Activated CD8-positive, alpha-beta memory T cell treated with anti-CD3 and anti-CD28 coated beads, Interleukin-2, amount 50 U/mL, for 48 hours (primary cell): ENCODE results near the gene OMP.

Experiments
- DNase-seq: peaks from one replicate; pipeline ENCODE4 v3.0.0-alpha.2; 2020

Gene OMP

GRCh38 chr11:77126156-77126775, 23.6 kb downstream of the OMP start:
- no peak for DNase-seq

- DNase-seq = no peak
These were observed 24.2 kb downstream of the OMP start for GRCh38 chr11:77126861-77127234.

DNA sequence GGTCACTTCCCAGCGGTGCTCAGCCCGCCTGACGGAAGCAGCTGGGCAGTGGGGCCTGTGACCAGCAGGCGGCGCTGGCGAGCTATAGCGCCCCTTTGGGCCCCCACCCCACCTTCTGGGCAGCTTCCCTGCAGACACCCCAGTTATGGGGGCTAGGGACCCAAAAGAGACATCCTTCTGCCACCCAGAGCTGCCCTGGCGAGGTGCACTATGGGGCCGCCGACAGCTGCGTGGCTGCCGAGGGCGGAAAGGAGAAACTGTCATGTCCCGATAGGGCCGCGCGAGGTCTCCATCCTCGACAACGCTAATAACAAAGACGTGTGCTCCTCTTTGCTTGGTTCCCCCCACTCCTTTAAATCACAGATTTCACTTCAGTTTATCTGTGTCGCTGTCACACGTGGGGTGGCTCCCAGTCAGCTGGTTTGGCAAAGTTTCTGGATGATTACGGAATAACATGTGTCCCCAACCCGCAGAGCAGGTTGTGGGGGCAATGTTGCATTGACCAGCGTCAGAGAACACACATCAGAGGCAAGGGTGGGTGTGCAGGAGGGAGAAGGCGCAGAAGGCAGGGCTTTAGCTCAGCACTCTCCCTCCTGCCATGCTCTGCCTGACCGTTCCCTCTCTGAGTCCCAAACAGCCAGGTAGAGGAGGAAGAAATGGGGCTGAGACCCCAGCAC, 24.7 kb downstream of the OMP start:
- peak; percentile 90 for DNase-seq

- DNase-seq = no peak
These were observed 25.5 kb downstream of the OMP start, which contains the start of gene MYO7A for GRCh38 chr11:77127920-77128691. MYO7A (plus strand) TSS chr11:77128246; CDS start chr11:77130635, 2,389 bp downstream.

DNA sequence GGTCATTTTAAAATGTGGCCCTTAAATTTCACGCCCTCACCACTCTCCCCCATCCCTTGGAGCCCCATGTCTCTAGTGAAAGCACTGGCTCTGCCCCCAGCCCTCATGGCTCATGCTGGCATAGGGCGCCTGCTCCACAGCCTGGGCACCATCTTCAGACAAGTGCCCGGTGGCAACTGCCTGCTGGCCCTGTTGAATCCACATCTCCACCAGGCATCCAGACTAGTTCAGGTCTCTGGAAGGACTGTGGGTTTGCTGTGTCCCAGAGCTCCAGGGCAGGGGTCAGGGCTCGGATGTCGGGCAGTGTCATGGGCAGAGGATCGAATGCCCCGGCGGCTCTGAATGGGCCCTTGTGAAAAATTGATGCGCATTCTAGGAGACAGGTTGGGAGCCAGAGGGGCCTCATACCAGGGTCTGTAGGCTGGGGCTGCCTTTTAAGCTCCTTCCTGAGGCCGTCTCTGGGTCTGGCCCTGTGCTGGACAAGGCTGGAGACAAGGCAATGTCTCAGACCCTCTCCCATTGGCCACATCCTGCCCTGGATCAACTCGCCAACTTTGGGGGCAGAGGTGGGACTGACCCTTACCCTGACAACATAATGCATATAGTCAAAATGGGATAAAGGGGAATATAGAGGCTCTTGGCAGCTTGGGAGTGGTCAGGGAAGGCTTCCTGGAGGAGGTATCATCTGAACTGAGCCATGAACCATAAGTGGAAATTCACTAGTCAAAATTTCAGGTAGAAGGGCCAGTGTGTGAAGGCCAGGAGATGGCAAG, 26.6 kb downstream of the OMP start:
- DNase-seq = no peak

DNA sequence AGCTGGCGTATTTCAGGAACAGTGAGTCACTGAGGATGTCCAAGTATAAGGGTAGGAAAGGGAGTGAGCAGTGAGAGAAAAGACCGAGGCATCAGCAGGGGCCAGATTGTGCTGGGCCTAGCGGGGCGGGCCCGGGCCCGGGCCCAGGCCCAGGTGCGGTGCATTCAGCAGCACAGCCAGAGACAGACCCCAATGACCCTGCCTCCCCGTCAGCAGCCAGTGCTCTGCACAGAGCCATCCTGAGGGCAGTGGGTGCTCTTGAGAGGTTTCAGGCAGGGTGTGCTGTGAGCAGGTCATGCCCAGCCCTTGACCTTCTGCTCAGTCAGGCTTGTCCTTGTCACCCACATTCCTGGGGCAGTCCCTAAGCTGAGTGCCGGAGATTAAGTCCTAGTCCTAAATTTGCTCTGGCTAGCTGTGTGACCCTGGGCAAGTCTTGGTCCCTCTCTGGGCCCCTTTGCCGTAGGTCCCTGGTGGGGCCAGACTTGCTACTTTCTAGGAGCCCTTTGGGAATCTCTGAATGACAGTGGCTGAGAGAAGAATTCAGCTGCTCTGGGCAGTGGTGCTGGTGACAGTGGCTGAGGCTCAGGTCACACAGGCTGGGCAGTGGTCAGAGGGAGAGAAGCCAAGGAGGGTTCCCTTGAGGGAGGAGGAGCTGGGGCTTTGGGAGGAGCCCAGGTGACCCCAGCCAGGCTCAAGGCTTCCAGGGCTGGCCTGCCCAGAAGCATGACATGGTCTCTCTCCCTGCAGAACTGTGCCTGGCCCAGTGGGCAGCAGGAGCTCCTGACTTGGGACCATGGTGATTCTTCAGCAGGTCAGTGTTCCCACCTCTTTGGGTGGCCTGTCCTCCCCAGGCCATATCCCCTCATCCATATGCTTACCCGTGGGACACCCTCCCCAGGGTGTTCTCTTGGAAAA, 27.5 kb downstream of the OMP start:
- no peak for DNase-seq

DNA sequence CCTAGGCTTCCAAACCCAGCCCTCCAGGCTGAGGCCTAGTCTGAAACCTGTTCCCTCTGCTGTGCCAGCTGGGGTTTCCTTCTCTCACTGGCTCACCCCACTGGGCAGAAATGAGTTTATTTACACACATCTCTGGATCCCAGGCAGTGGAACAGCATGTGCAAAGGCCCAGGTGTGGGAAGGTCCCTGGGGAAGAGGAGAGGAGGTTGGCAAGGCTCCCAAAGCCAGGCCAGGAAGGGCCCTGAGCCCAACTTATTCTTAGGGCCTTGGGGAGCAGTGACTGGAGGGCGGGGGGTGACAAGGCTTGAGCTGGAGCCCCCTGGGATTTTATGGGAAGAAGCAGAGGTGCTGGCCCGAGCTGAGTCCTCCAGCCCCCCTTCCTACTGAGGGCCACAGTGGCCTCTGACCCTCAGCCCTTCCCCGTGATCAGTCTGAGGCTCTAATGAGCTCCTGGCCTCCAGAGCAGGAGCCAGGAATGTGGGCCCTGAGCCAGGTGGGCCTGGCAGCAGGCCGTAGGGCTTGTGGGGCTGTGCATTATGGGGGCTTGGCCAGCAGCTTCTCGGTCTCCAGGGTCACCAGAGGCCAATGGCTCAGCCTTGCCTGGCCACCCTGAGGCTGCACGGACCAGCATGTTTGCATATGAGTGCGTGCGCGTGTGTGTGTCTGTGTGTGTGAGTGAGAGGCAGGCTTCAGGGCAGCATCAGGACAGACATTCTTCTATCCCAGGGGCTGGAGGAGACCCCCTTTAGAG, 28.3 kb downstream of the OMP start:
- no peak for DNase-seq

- no peak for DNase-seq
These were observed 28.9 kb downstream of the OMP start for GRCh38 chr11:77131560-77131959.

GRCh38 chr11:77135069-77135468, 32.4 kb downstream of the OMP start:
- DNase-seq = no peak

- DNase-seq = no peak
These were observed 33.4 kb downstream of the OMP start for GRCh38 chr11:77136074-77136473.

DNA sequence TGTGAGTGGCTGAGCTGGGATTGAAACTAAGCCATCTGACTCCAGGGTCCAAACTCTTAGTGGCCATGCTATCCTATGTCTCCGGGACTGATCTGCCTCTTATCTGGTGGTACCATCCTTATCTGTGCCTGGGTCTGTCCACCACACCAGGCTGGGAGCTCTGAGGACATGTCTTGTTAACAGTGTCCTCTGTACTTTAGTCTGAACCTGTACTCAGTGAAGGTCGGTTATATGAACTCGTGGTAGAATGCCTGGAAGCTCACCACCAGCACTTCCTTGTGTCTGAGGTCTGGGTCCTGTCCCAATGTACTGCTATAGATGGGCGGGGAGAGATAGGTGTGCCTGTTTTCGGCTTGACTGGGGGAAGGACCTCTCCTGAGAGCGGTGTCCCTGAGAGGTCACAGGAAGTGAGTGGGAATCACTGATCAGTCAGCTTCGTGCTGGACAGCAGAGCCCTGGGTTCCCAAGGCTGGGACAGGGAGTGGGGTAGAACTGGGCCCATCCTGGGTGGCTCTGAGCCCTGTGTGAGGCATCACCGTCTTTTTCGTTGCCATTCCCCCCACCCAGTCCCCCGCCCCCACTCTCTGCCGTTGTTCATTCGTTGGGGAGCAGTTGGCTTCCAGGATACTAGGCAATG, 34.3 kb downstream of the OMP start:
- DNase-seq = no peak

- DNase-seq = no peak
These were observed 34.8 kb downstream of the OMP start for GRCh38 chr11:77137421-77137820.

- DNase-seq = no peak
These were observed 35.5 kb downstream of the OMP start for GRCh38 chr11:77138106-77138649.

DNA sequence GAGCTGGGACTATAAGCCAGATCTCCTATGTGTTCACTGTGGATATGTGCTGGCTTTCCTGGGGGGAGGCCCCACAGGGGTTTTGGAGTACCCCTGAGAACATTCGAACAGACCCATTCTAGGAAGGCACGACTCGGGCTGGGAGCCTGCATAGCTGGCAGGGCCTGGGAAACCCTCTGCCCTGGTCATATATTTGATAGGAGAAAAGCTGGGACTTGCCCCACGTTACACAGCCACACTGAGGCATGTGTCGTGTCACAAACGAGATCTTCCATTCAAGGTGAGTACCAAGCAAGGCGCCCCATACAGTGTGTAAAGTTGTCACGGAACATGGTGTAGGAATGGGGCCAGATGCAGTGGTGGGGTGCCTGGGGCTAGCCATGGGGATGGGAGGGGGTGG, 36.6 kb downstream of the OMP start:
- no peak for DNase-seq

DNA sequence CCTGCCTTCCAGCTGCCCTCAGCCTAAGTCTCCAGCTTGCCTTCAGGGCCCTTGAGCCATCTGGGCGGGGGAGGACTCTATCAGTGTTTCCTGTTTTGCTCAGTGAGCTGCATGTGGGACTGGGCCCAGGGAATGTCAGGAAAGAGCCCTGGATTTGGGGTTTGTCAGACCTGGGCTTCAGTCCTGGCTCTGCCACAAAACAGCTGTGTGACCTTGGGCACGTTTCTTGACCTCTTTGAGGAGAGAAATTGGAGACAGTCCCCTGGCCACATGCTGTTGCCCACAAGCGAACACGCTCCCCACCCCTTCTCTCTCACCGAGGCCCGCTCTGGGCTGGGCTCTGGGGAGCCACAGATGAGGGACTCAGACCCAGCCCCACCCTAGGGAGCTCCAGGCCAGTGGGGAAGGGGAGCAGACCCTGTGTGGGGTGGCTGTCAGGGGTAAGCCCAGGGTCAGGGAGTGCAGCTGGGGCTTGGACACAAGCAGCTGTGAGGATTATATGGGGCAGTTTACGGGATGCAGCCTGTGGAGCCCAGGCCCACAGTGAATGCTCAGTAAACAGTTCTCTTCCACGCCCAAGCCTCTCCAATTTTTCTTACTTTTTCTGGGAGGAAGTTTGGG, 37.7 kb downstream of the OMP start:
- DNase-seq = no peak

GRCh38 chr11:77141034-77141433, 38.4 kb downstream of the OMP start:
- no peak for DNase-seq

- DNase-seq = no peak
These were observed 38.8 kb downstream of the OMP start for GRCh38 chr11:77141475-77141874.

- DNase-seq = no peak
These were observed 39.7 kb downstream of the OMP start for GRCh38 chr11:77142091-77142975.

- DNase-seq = no peak
These were observed 40.9 kb downstream of the OMP start for GRCh38 chr11:77143405-77144020.
